ENCODE results near the gene KIAA0513.

The KIAA0513 gene

DNA sequence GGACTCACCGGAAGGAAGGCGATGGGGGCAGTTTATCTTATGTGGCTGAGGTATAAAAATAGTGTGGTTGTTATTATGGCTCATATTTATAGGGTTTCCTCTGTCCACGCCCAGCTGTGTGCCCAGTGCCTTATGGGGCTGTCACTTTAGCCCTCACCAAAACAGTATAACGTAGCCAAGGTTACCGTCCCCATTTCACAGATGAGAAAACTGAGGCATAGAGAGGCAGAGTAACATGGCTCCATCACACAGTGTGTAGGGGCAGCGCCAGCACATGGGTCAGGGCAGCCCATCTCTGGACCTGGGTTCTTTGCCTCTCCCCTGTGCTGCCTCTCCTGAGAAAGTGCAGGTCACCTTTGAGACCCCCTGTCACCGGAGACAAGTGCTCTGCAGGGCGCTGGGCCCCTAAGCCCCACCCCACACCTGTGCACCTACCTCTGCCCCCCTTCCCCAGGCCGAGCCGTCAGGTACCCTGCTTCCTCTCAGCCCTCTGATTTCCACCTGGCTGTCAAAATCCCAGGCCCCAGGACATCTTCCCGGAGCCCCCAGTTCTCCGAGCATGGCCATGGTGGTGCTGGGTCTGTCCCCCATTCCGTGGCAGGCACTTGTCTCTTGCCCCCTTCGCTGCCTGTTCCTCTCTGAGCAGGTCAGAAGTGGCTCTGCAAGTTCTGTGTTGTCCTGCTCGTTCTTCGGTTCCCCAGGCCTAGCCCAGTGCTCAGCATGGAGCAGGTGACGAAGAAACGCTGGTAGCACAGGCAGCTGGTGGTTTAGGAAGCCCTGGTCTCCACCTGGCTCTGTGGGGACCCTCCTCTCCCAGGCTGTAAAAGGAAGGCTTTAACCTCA, 7.2 kb downstream of the KIAA0513 start:
- no peak for DNase-seq
- no peak overlapping the region for H3K27ac ChIP-seq
- TF ChIP-seq, protein P1, sequence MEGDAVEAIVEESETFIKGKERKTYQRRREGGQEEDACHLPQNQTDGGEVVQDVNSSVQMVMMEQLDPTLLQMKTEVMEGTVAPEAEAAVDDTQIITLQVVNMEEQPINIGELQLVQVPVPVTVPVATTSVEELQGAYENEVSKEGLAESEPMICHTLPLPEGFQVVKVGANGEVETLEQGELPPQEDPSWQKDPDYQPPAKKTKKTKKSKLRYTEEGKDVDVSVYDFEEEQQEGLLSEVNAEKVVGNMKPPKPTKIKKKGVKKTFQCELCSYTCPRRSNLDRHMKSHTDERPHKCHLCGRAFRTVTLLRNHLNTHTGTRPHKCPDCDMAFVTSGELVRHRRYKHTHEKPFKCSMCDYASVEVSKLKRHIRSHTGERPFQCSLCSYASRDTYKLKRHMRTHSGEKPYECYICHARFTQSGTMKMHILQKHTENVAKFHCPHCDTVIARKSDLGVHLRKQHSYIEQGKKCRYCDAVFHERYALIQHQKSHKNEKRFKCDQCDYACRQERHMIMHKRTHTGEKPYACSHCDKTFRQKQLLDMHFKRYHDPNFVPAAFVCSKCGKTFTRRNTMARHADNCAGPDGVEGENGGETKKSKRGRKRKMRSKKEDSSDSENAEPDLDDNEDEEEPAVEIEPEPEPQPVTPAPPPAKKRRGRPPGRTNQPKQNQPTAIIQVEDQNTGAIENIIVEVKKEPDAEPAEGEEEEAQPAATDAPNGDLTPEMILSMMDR (IDR thresholded peaks at IDR 0.05; ENCODE audit: low read depth, low read length), result no peak

DNA sequence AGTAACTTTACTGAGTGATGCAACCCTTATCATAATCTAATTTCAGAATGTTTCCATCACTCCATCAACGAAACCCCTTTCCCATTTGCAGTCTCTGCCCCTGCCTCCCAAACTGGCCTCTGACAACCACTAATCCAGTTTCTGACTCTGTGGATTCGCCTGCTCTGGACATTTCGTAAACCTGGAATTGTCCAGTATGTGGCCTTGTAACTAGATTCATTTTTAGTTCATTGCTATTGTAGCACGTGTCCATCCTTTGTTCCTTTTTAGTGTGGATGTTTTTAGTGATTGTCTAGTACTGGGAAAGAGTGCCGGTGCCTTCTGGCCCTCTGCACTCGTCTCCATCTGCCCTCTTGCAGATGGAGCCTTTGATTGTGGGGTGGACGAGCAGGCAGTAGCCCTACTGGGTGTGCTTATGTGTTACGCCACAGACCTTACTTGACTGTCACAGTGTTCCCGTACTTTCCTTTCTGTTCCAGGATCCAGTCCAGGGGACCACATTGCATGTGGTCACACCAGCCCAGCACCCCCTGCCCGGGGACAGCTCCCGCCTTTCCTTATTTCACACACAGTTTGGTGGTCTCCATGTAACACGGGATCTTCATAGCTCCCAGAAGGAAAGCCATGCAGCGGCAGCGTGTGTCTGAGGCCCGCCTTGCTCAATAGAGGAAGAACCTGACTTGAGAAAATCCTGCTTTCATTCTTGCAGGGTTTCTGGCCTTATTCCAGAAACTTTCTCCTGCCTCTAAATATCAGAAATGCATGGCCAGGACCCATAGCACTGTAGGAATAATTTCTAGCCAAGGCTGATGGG, 8.8 kb downstream of the KIAA0513 start:
- Histone ChIP-seq H3K4me3 (ENCODE audit: low read depth, low read length) (no peak overlapping the region), H3K36me3 (no peaks in the 10 kb centered on the region), H3K27me3 (ENCODE audit: insufficient read depth, low read depth, severe bottlenecking) (no peaks in the 10 kb centered on the region), H3K27ac (no peak overlapping the region), H3K9me3 (ENCODE audit: severe bottlenecking) (no peaks in the 10 kb centered on the region)
- no peak for DNase-seq
- TF ChIP-seq, protein P1 (IDR thresholded peaks at IDR 0.05; ENCODE audit: low read depth, low read length), result no peak

More for the DNA sequence above, 7.2 kb downstream of the KIAA0513 start:
- Histone ChIP-seq H3K27me3 (ENCODE audit: insufficient read depth, low read depth, severe bottlenecking) (no peaks in the 10 kb centered on the region), H3K9me3 (ENCODE audit: severe bottlenecking) (no peaks in the 10 kb centered on the region), H3K36me3 (no peaks in the 10 kb centered on the region), H3K4me3 (ENCODE audit: low read depth, low read length) (no peak overlapping the region)

DNA sequence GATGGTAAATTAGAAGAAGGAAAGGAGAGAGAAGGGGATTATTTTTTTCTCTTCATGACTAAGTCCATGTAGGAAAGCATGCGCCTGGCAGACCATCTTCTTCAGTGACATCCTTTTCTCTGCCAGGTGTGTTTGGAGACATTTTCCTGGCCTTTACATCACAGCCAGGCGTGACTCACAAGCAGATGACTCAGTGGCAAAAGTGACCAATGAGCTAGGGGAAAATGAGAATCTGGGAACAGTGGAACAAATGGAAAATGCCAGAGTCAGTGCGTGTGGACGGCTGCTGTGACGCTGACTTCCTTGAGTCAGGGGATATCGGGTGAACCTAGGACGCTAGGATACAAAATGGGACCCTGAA, 9.4 kb downstream of the KIAA0513 start:
- DNase-seq, result no peak
- TF ChIP-seq, protein P1 (IDR thresholded peaks at IDR 0.05; ENCODE audit: low read depth, low read length), result no peak
- Histone ChIP-seq H3K27ac (no peak overlapping the region), H3K36me3 (no peaks in the 10 kb centered on the region), H3K9me3 (ENCODE audit: severe bottlenecking) (no peaks in the 10 kb centered on the region), H3K4me3 (ENCODE audit: low read depth, low read length) (no peak overlapping the region), H3K27me3 (ENCODE audit: insufficient read depth, low read depth, severe bottlenecking) (no peaks in the 10 kb centered on the region)

DNA sequence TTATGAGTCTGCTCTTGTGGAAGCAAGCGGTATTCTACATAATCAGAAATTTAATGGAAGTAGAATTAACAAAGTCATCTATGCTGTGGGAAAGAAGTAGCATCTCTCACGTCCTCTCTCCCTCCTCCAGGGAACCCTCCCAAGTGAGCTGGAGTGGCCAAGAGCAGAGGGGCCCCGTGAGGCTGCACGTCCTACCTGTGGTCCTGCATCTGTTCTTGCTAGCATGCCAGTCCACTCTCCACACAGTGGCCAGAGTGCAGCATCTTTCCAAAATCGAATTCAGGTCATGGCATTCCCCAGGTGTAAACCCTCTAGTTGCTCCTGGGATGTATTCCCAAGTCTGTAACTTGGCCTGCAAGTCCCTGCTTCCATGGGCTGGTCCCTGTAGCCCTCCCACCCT, 10.1 kb downstream of the KIAA0513 start:
- Histone ChIP-seq H3K36me3 (no peaks in the 10 kb centered on the region), H3K4me3 (ENCODE audit: low read depth, low read length) (no peak overlapping the region), H3K27me3 (ENCODE audit: insufficient read depth, low read depth, severe bottlenecking) (no peaks in the 10 kb centered on the region), H3K9me3 (ENCODE audit: severe bottlenecking) (no peaks in the 10 kb centered on the region), H3K27ac (no peak overlapping the region)
- no peak for DNase-seq
- TF ChIP-seq, protein P1 (IDR thresholded peaks at IDR 0.05; ENCODE audit: low read depth, low read length), result no peak

DNA sequence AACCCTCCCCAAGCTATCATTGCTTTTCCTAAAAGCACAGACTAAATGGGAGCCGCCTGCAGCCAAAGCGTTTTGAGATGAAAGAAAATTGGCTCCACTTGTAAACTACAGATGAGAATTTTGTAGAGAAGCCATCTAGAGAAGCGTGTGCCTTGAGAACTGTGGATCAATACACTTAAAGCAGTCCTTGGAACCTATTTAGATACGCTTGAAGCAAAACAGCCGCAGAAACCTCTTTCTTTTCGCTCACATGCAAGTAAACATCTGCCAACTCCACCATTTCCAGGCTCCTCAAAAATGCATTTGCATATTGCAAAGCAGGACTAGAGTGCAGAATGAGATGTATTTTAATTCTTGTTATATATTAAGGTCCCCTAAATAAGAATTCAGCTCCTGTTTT, 13.1 kb downstream of the KIAA0513 start:
- Histone ChIP-seq H3K27me3 (ENCODE audit: insufficient read depth, low read depth, severe bottlenecking) (no peaks in the 10 kb centered on the region), H3K9me3 (ENCODE audit: severe bottlenecking) (no peaks in the 10 kb centered on the region), H3K36me3 (no peaks in the 10 kb centered on the region), H3K27ac (no peak overlapping the region), H3K4me3 (ENCODE audit: low read depth, low read length) (no peak overlapping the region)
- no peak for DNase-seq
- TF ChIP-seq, protein P1 (IDR thresholded peaks at IDR 0.05; ENCODE audit: low read depth, low read length), result no peak

Data from WERI-Rb-1 (cell line).